Neural cell (in vitro differentiated cells): Measurements from ENCODE around the gene RETSAT. TPM values are rescaled to one million over a fixed set of nuclear protein-coding genes. Genes with fewer than 3 reads are reported as not detected.

Experiments
- H2AFZ ChIP-seq: fragments of 200-600, 300-800 bp; sonication (generic), shearing (Covaris generic); 2 replicates; pipeline ENCODE4 v1.6.0; 2014; ENCODE audit warnings: low read depth, mild to moderate bottlenecking, antibody characterized with exemption, low read length, moderate library complexity
- H3F3A ChIP-seq: fragments of 200-600 bp; shearing (Covaris generic); 2 replicates; pipeline ENCODE4 v1.6.1; 2016; ENCODE audit warnings: mild to moderate bottlenecking, moderate library complexity, mixed read lengths, antibody characterized with exemption, low read length; ENCODE audit not compliant: insufficient read depth, poor library complexity, severe bottlenecking
- H3K27ac ChIP-seq: fragments of 200-600, 300-800 bp; sonication (generic), shearing (Covaris generic); 2 replicates; pipeline ENCODE4 v1.5.1; 2014; ENCODE audit warnings: mild to moderate bottlenecking, low read length, moderate library complexity
- H3K27me3 ChIP-seq: fragments of 300-800, 200-600 bp; sonication (generic), shearing (Covaris generic); 2 replicates; pipeline ENCODE4 v1.6.0; 2014; ENCODE audit warnings: mild to moderate bottlenecking, low read depth, low read length, moderate library complexity; ENCODE audit not compliant: insufficient read depth
- H3K36me3 ChIP-seq: fragments of 300-800, 200-600 bp; sonication (generic), shearing (Covaris generic); 2 replicates; pipeline ENCODE4 v1.5.1; 2014; ENCODE audit warnings: mild to moderate bottlenecking, antibody characterized with exemption, low read length, moderate library complexity; ENCODE audit not compliant: insufficient read depth
- H3K4me2 ChIP-seq: fragments of 300-800, 200-600 bp; sonication (generic), shearing (Covaris generic); 2 replicates; pipeline ENCODE4 v1.6.0; 2014; ENCODE audit warnings: mild to moderate bottlenecking, low read length
- H3K4me3 ChIP-seq: fragments of 300-800, 200-600 bp; sonication (generic), shearing (Covaris generic); 2 replicates; pipeline ENCODE4 v1.5.1; 2014; ENCODE audit warnings: mild to moderate bottlenecking, low read length, moderate library complexity
- H3K79me2 ChIP-seq: fragments of 200-600 bp; shearing (Covaris generic); replicated peaks from 2 replicates; pipeline ENCODE4 v1.6.0; 2014; ENCODE audit warnings: mild to moderate bottlenecking, low read length, moderate library complexity; ENCODE audit not compliant: insufficient read depth
- H3K9ac ChIP-seq: fragments of 300-800, 200-600 bp; sonication (generic), shearing (Covaris generic); 2 replicates; pipeline ENCODE4 v1.6.1; 2016; ENCODE audit warnings: mild to moderate bottlenecking, low read length, mixed read lengths
- H3K9me2 ChIP-seq: fragments of 200-600 bp; shearing (Covaris generic); 2 replicates; pipeline ENCODE4 v1.6.1; 2016; ENCODE audit warnings: mild to moderate bottlenecking, low read length, mixed read lengths; ENCODE audit not compliant: insufficient read depth
- H3K9me3 ChIP-seq: fragments of 200-600, 300-800 bp; sonication (generic), shearing (Covaris generic); 2 replicates; pipeline ENCODE4 v1.6.1; 2016; ENCODE audit warnings: mild to moderate bottlenecking, mixed run types, low read length, moderate library complexity, mixed read lengths
- H4K20me1 ChIP-seq: fragments of 200-600 bp; shearing (Covaris generic); 2 replicates; pipeline ENCODE4 v1.6.1; 2016; ENCODE audit warnings: mild to moderate bottlenecking, mixed run types; ENCODE audit not compliant: insufficient read depth
- CTCF ChIP-seq: fragments of 450-650 bp; IDR thresholded peaks from 2 replicates; pipeline ENCODE4 v1.5.1; 2014; ENCODE audit warnings: antibody characterized with exemption, mild to moderate bottlenecking, moderate library complexity; ENCODE audit not compliant: poor library complexity, severe bottlenecking
- EP300 ChIP-seq: fragments of 450-650 bp; conservative IDR thresholded peaks from 2 replicates; pipeline ENCODE4 v1.6.1; 2014; ENCODE audit warnings: antibody characterized with exemption, mild to moderate bottlenecking, moderate library complexity; ENCODE audit not compliant: poor library complexity, severe bottlenecking
- EZH2 ChIP-seq: fragments of 200-600, 300-800 bp; shearing (Covaris generic), sonication (generic); IDR thresholded peaks from 2 replicates; pipeline ENCODE4 v1.6.1; 2014; ENCODE audit warnings: antibody characterized with exemption, low read length, borderline replicate concordance, mild to moderate bottlenecking; ENCODE audit not compliant: insufficient read depth, poor library complexity, severe bottlenecking
- MXI1 ChIP-seq: fragments of 450-650 bp; conservative IDR thresholded peaks from 2 replicates; pipeline ENCODE4 v1.6.1; 2014; ENCODE audit warnings: antibody characterized with exemption, mild to moderate bottlenecking; ENCODE audit not compliant: poor library complexity, severe bottlenecking
- POLR2AphosphoS5 ChIP-seq: IDR thresholded peaks from 2 replicates; pipeline ENCODE4 v1.6.1; 2012
- RAD21 ChIP-seq: fragments of 450-650 bp; conservative IDR thresholded peaks from 2 replicates; pipeline ENCODE4 v1.6.1; 2014; ENCODE audit warnings: antibody characterized with exemption, mild to moderate bottlenecking, moderate library complexity
- REST ChIP-seq: IDR thresholded peaks from 2 replicates; pipeline ENCODE4 v1.6.1; 2012; ENCODE audit warnings: borderline replicate concordance
- SMC3 ChIP-seq: fragments of 450-650 bp; conservative IDR thresholded peaks from 2 replicates; pipeline ENCODE4 v1.6.1; 2014; ENCODE audit warnings: antibody characterized with exemption, mild to moderate bottlenecking, moderate library complexity; ENCODE audit not compliant: poor library complexity
- TAF1 ChIP-seq: IDR thresholded peaks from 2 replicates; pipeline ENCODE4 v1.6.1; 2012; ENCODE audit warnings: low read depth
- polyA plus RNA-seq: library from polyadenylated mRNA; depleted of rRNA; stranded (reverse); fragments of >200 nt; gene quantifications from 2 replicates; pipeline ENCODE4 v1.2.3, GENCODE V29; 2014

The RETSAT gene
- polyA plus RNA-seq, 1 donor from 2014 or later: 10.9 TPM

- no peaks in the 10 kb centered on the region for H4K20me1 ChIP-seq
These were observed 45.7 kb upstream of the RETSAT start for GRCh38 chr2:85400023-85400422.

GRCh38 chr2:85399183-85399455, 44.8 kb upstream of the RETSAT start:
- no peaks in the 10 kb centered on the region for H3K9me3 ChIP-seq
- H3F3A ChIP-seq: no peaks in the 10 kb centered on the region
- H3K4me3 ChIP-seq: no peak overlapping the region
- no peak overlapping the region for H3K9ac ChIP-seq
- H3K27me3 ChIP-seq: no peaks in the 10 kb centered on the region
- no peaks in the 10 kb centered on the region for H3K36me3 ChIP-seq
- no peak overlapping the region for H3K4me2 ChIP-seq
- no peak overlapping the region for H3K27ac ChIP-seq
- H4K20me1 ChIP-seq: no peaks in the 10 kb centered on the region
- H2AFZ ChIP-seq: no peak overlapping the region
- no peaks in the 10 kb centered on the region for H3K79me2 ChIP-seq
- no peaks in the 10 kb centered on the region for H3K9me2 ChIP-seq
- TF ChIP-seq EP300: no peak
- no peak for TF ChIP-seq RAD21

More at GRCh38 chr2:85400023-85400422, 45.7 kb upstream of the RETSAT start:
- H3K9me3 ChIP-seq: no peaks in the 10 kb centered on the region
- TF ChIP-seq MXI1: no peak
- no peak for TF ChIP-seq CTCF
- no peak for TF ChIP-seq POLR2AphosphoS5
- TF ChIP-seq TAF1: no peak
- no peak for TF ChIP-seq RAD21
- TF ChIP-seq REST: no peak
- TF ChIP-seq EP300: no peak
- TF ChIP-seq SMC3: no peak
- H3K4me3 ChIP-seq: no peak overlapping the region
- no peaks in the 10 kb centered on the region for H3K79me2 ChIP-seq
- no peaks in the 10 kb centered on the region for H3K27me3 ChIP-seq
- H3K27ac ChIP-seq: no peak overlapping the region
- no peak overlapping the region for H3K9ac ChIP-seq
- no peaks in the 10 kb centered on the region for H3K9me2 ChIP-seq
- no peaks in the 10 kb centered on the region for H3F3A ChIP-seq
- H3K4me2 ChIP-seq: no peak overlapping the region
- H2AFZ ChIP-seq: no peak overlapping the region
- no peaks in the 10 kb centered on the region for H3K36me3 ChIP-seq

GRCh38 chr2:85398426-85399182, 44.3 kb upstream of the RETSAT start:
- Histone ChIP-seq H3K79me2 (no peaks in the 10 kb centered on the region), H3K4me3 (no peak overlapping the region), H3K27ac (no peak overlapping the region), H2AFZ (no peak overlapping the region), H3K9ac (no peak overlapping the region), H3K9me3 (no peaks in the 10 kb centered on the region), H3K36me3 (no peaks in the 10 kb centered on the region), H3K4me2 (no peak overlapping the region), H3K9me2 (no peaks in the 10 kb centered on the region), H4K20me1 (no peaks in the 10 kb centered on the region), H3K27me3 (no peaks in the 10 kb centered on the region), H3F3A (no peaks in the 10 kb centered on the region)
- TF ChIP-seq RAD21 (no peak), CTCF (no peak), EP300 (no peak), REST (no peak), SMC3 (no peak), MXI1 (no peak), EZH2 (no peak), POLR2AphosphoS5 (no peak), TAF1 (no peak)
